ENCODE data around the gene GIMAP8. TPM values are rescaled to one million over a fixed set of nuclear protein-coding genes. Genes with fewer than 3 reads are reported as not detected.

The GIMAP8 gene
- total and polyA plus RNA-seq, 2 of the 8 experiments (the other 6 are each of a cell fraction or from before 2014, with no cell fraction given): not detected

DNA sequence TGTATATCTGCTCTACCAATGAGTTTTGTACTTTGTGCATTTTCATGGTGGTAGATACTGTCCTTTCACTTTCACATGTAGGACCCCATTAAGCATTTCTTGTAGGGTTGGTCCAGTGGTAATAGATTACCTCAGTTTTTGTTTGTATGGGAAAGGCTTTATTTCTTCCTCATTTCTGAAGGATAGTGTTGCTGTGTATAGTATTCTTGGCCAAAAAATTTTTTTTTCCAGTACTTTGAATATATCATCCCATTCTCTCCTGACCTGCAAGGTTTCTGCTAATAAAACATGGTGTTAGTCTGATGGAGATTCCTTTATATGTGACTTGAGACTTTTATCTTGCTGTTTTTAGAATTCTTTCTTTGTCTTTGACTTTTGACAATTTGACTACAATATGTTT lies 12.0 kb downstream of the GIMAP8 start (continued):
- TF ChIP-seq SRF (IDR thresholded peaks at IDR 0.05; ENCODE audit: low read depth, low read length) (no peak), SP2 (IDR thresholded peaks at IDR 0.05; ENCODE audit: low read length) (no peak)
- TF ChIP-seq, protein P1, sequence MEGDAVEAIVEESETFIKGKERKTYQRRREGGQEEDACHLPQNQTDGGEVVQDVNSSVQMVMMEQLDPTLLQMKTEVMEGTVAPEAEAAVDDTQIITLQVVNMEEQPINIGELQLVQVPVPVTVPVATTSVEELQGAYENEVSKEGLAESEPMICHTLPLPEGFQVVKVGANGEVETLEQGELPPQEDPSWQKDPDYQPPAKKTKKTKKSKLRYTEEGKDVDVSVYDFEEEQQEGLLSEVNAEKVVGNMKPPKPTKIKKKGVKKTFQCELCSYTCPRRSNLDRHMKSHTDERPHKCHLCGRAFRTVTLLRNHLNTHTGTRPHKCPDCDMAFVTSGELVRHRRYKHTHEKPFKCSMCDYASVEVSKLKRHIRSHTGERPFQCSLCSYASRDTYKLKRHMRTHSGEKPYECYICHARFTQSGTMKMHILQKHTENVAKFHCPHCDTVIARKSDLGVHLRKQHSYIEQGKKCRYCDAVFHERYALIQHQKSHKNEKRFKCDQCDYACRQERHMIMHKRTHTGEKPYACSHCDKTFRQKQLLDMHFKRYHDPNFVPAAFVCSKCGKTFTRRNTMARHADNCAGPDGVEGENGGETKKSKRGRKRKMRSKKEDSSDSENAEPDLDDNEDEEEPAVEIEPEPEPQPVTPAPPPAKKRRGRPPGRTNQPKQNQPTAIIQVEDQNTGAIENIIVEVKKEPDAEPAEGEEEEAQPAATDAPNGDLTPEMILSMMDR (IDR thresholded peaks at IDR 0.05; ENCODE audit: control extremely low read depth in 1 of 3, insufficient read depth in 1 of 3, low read depth in 1 of 3, low read length in 3 of 3): no peak

Data from H1 (cell line).